ENCODE data around the gene KPNA3. TPM values are rescaled to one million over a fixed set of nuclear protein-coding genes. Genes with fewer than 3 reads are reported as not detected.
"Not testable (repeated sequence)": the region's sequence is repeated elsewhere in the genome, so short reads cannot be mapped to it uniquely, and the experiment has no call there.

Gene KPNA3
- total and polyA plus RNA-seq, 2 donors (not counting 1 experiment from before 2014, with no cell fraction given), result 37.0 to 68.3 TPM

- Histone ChIP-seq H3K36me3 (ENCODE audit: control insufficient read depth, insufficient read depth, low read length) (no peaks in the 10 kb centered on the region), H2AFZ (ENCODE audit: low read length) (no peak overlapping the region), H3K9ac (ENCODE audit: insufficient read depth, low read length) (no peak overlapping the region), H3K27me3 (ENCODE audit: control insufficient read depth, insufficient read depth, low read length) (no peaks in the 10 kb centered on the region), H3K79me2 (ENCODE audit: control insufficient read depth, insufficient read depth, low read length) (no peaks in the 10 kb centered on the region), H4K20me1 (ENCODE audit: control insufficient read depth, extremely low read depth, insufficient read depth, low read length) (no peaks in the 10 kb centered on the region), H3K4me2 (ENCODE audit: extremely low read depth, insufficient read depth, low read length) (no peak overlapping the region), H3K4me1 (ENCODE audit: control insufficient read depth, extremely low read depth, insufficient read depth, low read length) (peaks cover 3% of the 10 kb centered on the region), H3K4me3 (replicated peaks in 1 of 4; ENCODE audit: control extremely low read depth in 1 of 4, insufficient read depth in 1 of 4, low read depth in 3 of 4, low read length in 4 of 4) (no peak overlapping the region), H3K27ac (ENCODE audit: insufficient read depth, low read length) (peak overlapping the region; percentile 40), H3K9me3 (ENCODE audit: control insufficient read depth, insufficient read depth, low read depth, low read length) (no peaks in the 10 kb centered on the region)
- peak; percentile 84 to 96 for DNase-seq (ENCODE audit: low read depth in 2 of 2)
- no peak for TF ChIP-seq EZH2 (IDR thresholded peaks at IDR 0.05; ENCODE audit: low read length, missing control alignments)
- TF ChIP-seq CTCF (conservative IDR thresholded peaks at IDR 0.05 in 1 of 2, IDR thresholded peaks at IDR 0.05 in 1 of 2; ENCODE audit: low read depth in 1 of 2, low read length in 2 of 2), result no peak
Measured at GRCh38 chr13:49711218-49711863, 81.1 kb downstream of the KPNA3 start.

- not testable (repeated sequence) for H3K36me3 ChIP-seq (ENCODE audit: control insufficient read depth, insufficient read depth, low read length); DNase-seq (ENCODE audit: low read depth in 2 of 2); H3K4me1 ChIP-seq (ENCODE audit: control insufficient read depth, extremely low read depth, insufficient read depth, low read length); H3K4me2 ChIP-seq (ENCODE audit: extremely low read depth, insufficient read depth, low read length); H2AFZ ChIP-seq (ENCODE audit: low read length); H3K9me3 ChIP-seq (ENCODE audit: control insufficient read depth, insufficient read depth, low read depth, low read length); H3K79me2 ChIP-seq (ENCODE audit: control insufficient read depth, insufficient read depth, low read length); H3K9ac ChIP-seq (ENCODE audit: insufficient read depth, low read length); H3K4me3 ChIP-seq (replicated peaks in 1 of 4; ENCODE audit: control extremely low read depth in 1 of 4, insufficient read depth in 1 of 4, low read depth in 3 of 4, low read length in 4 of 4); H3K27ac ChIP-seq (ENCODE audit: insufficient read depth, low read length); H3K27me3 ChIP-seq (ENCODE audit: control insufficient read depth, insufficient read depth, low read length); H4K20me1 ChIP-seq (ENCODE audit: control insufficient read depth, extremely low read depth, insufficient read depth, low read length)
Measured at GRCh38 chr13:49704264-49704663, 88.2 kb downstream of the KPNA3 start.

DNA sequence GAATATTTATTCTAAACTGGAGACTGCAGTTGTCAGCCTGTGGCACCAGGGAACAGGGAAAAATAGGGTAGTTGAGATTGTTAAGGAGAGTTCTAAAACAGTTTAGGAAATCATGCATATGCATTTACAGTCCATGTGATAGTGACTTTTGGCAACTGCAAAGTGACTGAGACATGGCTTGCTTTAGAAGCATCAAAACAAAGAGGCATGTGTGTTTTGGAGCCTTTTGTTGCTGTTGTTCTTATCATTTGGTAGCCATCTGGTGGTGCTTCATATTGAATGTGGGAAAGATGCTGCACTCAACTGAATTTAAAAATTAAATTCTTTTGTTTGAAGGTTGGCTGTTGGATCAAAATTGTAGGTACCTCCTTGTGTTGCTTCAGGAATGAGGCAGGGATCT lies 91.0 kb downstream of the KPNA3 start:
- H3K4me2 ChIP-seq (ENCODE audit: extremely low read depth, insufficient read depth, low read length), result no peak overlapping the region
- no peak for DNase-seq (ENCODE audit: low read depth in 2 of 2)
- H3K79me2 ChIP-seq (ENCODE audit: control insufficient read depth, insufficient read depth, low read length), result no peaks in the 10 kb centered on the region
- no peak for TF ChIP-seq EZH2 (IDR thresholded peaks at IDR 0.05; ENCODE audit: low read length, missing control alignments)
- H3K27ac ChIP-seq (ENCODE audit: insufficient read depth, low read length), result no peak overlapping the region
- no peak overlapping the region for H3K4me3 ChIP-seq (replicated peaks in 1 of 4; ENCODE audit: control extremely low read depth in 1 of 4, insufficient read depth in 1 of 4, low read depth in 3 of 4, low read length in 4 of 4)
- no peaks in the 10 kb centered on the region for H3K4me1 ChIP-seq (ENCODE audit: control insufficient read depth, extremely low read depth, insufficient read depth, low read length)
- no peaks in the 10 kb centered on the region for H4K20me1 ChIP-seq (ENCODE audit: control insufficient read depth, extremely low read depth, insufficient read depth, low read length)
- peaks cover 2% of the 10 kb centered on the region for H3K36me3 ChIP-seq (ENCODE audit: control insufficient read depth, insufficient read depth, low read length)
- H3K9ac ChIP-seq (ENCODE audit: insufficient read depth, low read length), result no peak overlapping the region
- no peaks in the 10 kb centered on the region for H3K27me3 ChIP-seq (ENCODE audit: control insufficient read depth, insufficient read depth, low read length)
- no peak overlapping the region for H2AFZ ChIP-seq (ENCODE audit: low read length)
- H3K9me3 ChIP-seq (ENCODE audit: control insufficient read depth, insufficient read depth, low read depth, low read length), result no peaks in the 10 kb centered on the region

GRCh38 chr13:49697468-49697867 lies 95.0 kb downstream of the KPNA3 start:
- no peaks in the 10 kb centered on the region for H4K20me1 ChIP-seq (ENCODE audit: control insufficient read depth, extremely low read depth, insufficient read depth, low read length)
- no peak for TF ChIP-seq EZH2 (IDR thresholded peaks at IDR 0.05; ENCODE audit: low read length, missing control alignments)
- no peak for TF ChIP-seq CTCF (conservative IDR thresholded peaks at IDR 0.05 in 1 of 2, IDR thresholded peaks at IDR 0.05 in 1 of 2; ENCODE audit: low read depth in 1 of 2, low read length in 2 of 2)

More at GRCh38 chr13:49697468-49697867, 95.0 kb downstream of the KPNA3 start:
- Histone ChIP-seq H3K36me3 (ENCODE audit: control insufficient read depth, insufficient read depth, low read length) (peaks cover 2% of the 10 kb centered on the region), H3K4me1 (ENCODE audit: control insufficient read depth, extremely low read depth, insufficient read depth, low read length) (no peaks in the 10 kb centered on the region), H3K27ac (ENCODE audit: insufficient read depth, low read length) (no peak overlapping the region), H3K79me2 (ENCODE audit: control insufficient read depth, insufficient read depth, low read length) (no peaks in the 10 kb centered on the region), H3K4me3 (replicated peaks in 1 of 4; ENCODE audit: control extremely low read depth in 1 of 4, insufficient read depth in 1 of 4, low read depth in 3 of 4, low read length in 4 of 4) (no peak overlapping the region), H3K9ac (ENCODE audit: insufficient read depth, low read length) (no peak overlapping the region), H3K9me3 (ENCODE audit: control insufficient read depth, insufficient read depth, low read depth, low read length) (no peaks in the 10 kb centered on the region), H3K4me2 (ENCODE audit: extremely low read depth, insufficient read depth, low read length) (no peak overlapping the region), H3K27me3 (ENCODE audit: control insufficient read depth, insufficient read depth, low read length) (no peaks in the 10 kb centered on the region), H2AFZ (ENCODE audit: low read length) (no peak overlapping the region)
- no peak for DNase-seq (ENCODE audit: low read depth in 2 of 2)
